GM19468 (cell line): ENCODE results near the gene CGNL1.

ENCODE experiments used
- ATAC-seq: cut with Tn5 transposase; IDR thresholded peaks from one replicate; pipeline ENCODE4 v1.9.1; 2021; ENCODE audit warnings: mild to moderate bottlenecking, moderate library complexity, moderate number of reproducible peaks; ENCODE audit not compliant: unreplicated experiment; ENCODE audit errors: extremely low read depth

The CGNL1 gene

DNA sequence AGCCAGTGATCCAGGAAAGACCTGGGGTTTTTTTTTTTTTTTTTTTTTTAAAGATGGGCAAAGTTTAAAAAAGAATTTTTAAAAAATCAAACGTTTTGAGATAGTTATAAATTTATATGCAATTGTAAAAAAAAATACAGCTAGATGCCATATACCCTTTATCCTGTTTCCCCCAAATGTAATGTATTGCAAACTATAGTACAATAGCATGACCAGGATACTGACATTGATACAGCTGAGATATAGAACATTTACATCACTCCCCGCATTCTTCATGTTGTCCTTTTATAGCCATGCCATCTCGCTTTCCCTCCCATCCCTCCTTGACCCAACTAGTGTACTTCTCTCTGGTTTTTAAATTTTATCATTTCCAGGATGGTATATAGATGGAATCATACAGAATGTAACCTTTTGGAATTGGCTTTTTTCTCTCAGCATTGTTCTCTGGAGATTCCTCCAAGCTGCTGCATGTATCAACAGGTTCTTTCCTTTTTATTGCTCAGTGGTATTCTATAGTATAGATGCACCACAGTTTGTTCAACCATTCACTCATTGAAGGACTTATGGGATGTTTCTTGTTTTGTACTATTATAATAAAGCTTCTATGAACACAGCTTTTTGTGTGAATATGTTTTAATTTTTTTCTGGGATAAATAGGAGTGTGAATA lies 104.9 kb downstream of the CGNL1 start:
- no peak for ATAC-seq

DNA sequence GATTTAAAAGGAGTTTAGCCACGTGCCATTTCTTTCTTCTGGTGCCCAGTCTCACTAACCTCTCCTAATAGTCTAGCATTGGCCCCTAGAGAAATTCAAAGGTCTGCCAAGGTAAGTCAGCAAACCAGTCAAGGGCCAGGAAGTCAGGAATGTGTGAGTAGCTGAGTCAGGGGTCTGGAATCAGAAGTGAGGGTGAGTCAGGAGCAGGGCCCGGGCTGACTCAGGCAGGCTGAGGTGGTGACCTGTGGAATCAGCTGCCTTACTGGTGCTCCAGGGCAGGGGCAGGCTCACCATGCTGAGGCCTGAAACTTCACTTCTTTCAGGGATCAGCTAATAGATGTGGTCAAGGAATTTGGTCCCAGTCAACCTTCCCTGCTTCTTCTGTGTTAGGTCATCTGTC lies 109.6 kb downstream of the CGNL1 start:
- no peak for ATAC-seq

DNA sequence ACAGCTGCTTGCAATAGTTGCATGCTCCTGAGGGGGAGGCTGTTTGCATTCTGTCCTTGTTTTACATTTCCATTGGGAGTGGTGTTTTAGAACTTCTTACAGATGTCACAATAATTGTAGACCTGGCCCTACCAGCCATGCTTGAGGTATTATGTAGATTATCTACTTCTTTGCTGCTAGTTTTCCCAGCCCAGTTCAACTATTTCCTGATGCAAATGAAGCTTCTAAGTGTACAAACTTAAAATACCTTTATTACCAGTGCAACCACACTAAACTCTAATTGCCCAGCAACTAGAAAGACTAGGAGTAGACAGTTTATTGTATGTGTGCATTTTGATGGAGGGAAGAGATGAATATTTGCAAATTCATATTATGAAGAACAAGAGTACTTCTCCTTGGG lies 110.5 kb downstream of the CGNL1 start:
- ATAC-seq: no peak

DNA sequence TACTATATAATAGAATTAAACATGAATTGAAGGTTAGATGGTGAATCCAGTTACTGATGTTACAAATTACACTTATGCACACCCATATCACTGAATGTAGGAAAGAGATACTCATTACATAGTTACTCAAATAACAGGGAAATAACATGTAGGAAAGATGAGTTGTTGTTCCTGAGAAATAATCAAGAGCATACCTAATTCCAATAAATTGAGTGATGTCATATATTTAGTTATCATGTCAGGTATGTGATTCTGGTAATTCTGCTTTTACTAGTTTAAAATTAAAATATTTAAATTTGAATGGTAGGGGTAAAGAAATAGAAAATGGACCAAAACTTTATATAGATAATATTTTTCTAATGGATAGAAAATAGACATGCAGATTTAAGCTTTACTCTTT lies 112.8 kb downstream of the CGNL1 start:
- no peak for ATAC-seq

DNA sequence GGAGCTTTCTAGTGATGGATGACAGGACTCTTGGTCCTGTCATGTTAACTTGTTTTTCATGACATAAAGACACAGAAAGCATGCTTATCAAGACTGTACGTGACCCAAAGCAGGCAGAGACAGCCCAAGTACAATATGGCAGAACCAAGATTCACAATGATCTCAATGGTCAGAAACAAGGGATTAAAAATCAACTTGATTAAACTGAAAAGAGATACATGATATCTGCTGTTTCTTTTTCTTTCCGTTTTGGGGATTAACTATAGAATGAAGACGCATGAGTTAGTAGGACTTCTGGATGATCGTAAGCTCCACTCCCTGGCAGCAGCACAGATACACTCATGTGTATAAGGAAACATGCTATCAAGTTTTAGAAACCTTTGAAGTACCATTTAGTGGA lies 117.0 kb downstream of the CGNL1 start:
- no peak for ATAC-seq

DNA sequence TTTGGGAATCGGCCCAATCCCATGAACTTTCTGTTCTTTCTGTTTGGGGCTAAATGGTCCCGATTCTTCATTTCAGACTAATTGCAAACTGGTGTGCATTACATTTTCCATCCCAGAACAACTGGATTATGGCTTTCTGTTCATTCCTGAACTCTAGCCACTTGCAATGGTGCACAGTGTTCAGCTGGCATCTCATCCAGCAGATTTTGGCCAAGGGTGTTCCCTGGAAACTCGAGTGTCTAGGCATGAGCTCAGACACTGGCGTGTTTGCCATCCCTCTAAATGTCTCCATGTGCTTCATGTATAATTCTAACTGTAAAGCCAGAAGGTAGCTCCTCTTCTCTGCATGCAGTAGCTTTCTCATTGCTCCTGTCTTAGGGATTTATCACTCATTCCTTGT lies 118.3 kb downstream of the CGNL1 start:
- no peak for ATAC-seq

DNA sequence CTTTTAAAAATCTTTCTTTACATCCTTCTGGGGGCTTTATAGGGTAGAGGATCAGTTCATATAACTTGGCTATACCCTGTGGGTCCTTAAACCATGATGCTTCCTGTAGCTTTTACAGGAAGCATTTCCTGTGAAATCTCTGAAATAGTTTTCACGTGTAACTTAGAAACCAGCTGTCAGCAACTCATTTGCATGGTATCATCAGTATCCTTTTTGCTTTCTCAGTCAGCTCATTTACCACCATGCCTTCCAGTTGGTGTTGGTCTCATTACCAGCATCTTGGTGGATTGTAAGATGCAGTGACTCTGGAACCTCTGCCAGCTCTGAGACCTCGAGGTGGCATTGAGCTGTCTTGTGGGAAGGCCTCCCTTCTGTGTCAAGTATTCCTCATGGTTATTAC lies 118.7 kb downstream of the CGNL1 start:
- ATAC-seq: no peak

DNA sequence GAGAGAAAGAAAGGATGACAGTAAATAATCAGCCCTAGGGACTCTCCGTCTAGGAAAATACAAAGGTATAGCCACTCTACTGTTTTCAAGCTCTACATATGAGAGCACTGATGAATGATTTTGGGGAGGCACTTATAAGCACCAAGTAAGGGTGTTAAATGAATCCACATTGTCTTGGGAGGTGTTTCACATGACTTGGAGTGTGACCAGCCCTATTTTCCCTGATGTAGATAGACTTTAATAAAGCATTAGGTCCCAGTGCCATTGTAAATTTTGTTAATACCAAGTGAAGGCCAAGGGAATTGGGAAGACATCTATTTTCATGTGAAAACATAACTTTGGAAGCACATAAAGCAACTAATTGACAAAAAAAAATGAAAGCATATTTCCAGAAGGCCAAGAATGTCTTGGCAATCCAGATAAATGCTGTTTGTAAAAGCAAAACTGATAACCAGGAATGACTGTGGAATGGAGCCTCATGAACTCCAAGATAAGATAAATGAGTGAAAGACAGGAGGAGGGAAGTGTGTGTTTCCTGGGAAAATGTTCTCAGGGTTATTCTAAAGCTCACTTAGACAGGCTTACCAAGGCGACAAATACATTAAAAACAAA lies 119.4 kb downstream of the CGNL1 start:
- no peak for ATAC-seq

DNA sequence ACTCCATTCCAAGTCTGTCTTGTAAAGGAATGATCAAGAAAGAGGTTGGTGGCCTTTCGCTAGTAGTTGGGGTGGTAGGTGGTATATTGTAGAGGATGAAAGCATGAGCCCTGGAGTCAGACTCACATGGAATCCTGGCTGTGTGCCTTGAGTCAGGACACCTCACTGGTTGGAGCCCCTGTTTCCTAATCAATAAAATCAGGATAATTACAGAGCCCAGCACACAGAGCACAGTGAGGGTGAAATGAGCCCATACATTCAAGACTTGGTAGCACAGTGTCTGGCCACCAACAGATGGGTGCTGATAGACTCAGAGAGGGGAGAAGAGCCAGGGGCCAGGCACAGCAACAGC lies 120.3 kb downstream of the CGNL1 start:
- no peak for ATAC-seq

DNA sequence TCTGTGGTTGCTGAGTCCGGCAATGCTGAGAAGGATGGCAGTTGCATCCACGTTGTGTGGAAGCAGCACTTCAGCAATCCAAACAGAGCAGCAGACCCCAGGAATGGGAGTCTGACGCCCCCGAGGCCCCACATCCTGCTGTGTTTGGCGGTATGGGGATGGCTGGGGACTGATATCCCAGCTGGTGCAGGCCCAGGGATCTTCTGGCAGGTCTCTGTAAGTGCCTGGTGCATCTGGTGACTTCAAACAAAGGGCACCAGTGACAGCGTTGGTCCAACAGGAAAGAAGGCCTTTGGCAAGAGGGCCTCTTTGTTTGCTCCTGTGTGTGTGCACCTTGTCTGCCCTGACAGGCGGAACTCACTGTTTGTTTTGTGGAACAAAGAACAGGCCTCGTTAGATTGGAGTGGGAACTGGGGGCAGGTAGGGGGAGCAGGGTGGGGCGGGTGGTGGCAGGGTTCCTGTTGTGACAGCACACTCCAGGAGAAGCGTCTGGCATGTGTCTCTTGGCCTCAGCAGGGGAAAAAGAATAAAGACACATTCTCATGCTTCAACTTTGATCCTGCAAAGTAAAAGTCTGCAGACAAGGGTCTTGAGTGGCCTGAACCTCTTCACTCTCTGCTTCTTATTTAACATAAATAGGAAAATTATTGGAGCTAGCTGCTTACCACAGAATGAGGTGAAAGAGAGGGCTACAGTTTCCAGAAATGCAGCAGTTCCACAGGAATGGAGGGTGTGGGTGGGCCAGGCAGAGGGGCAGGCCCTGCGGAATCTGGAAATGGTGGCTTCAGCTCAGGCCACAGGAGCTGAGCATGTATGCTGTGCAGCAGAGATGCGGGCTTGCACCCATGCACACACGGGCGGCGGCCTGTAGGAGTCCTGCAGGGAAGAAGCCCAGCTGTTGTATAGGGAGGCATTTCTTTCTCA lies 120.9 kb downstream of the CGNL1 start:
- no peak for ATAC-seq

DNA sequence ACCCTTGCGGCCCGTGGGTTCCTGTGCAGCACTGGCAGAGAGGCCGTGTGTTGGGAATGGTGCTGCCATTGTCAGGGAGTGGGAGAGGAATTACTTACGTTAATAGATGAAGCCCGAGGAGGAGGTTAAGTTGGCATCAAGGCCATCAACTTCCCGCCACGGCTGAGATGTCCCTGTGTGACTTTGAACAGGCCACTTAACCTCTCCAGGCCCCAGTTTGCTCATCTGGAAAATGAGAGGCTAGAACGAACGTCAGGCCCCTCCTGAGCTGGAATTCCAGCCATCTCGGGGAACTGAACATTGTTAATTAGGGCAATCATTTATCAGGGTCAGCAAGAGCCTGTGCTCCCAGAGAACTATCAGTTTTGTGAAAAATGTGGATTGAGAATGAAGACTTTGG lies 124.0 kb downstream of the CGNL1 start:
- ATAC-seq: no peak

DNA sequence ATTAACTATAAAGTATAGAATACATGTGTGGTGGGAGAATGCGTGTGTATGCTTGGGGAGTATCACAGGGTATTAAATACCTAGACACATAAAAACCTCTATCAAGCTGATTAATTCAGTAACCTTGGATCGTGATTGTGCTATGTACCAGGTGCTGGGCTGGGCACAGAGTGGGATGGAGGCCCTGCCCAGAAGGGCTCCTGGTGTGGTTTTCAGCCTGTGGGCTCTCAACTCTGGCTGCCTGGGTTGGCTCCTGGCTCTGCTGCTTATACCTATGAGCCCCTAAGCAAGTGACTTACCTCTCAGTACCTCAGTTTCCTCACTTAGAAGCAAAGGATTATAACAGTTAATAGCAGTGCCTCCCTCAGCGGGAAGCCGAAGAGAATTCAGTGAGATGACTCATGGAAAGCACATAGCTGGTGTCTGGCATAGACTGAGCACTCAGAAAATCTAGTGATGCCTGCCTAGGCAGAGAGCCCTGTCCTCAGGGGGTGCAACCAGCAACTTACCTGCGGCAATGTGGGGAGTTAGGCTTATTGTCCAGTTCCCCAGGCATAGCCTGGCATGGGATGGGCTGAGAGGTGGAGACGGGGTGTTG lies 124.8 kb downstream of the CGNL1 start:
- no peak for ATAC-seq

DNA sequence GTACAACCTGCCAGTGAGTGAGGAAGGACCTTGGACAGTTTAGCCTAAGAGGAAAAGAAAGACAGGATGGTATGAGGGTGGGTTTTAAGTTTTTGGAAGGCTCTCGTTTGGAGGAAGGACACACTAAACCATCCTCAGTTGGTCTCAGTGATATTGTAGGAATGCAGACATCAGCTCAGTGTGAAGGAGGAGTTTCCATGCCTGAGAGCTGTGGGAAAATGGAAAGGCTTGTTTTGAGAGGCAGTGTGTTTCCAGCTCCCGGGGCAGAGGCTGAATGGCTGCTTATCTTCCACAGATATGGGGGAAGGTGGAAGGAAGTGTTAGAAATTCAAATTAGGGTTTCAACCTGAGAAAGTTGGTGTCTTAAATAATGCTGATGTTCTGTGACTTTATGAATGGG lies 125.8 kb downstream of the CGNL1 start:
- no peak for ATAC-seq

DNA sequence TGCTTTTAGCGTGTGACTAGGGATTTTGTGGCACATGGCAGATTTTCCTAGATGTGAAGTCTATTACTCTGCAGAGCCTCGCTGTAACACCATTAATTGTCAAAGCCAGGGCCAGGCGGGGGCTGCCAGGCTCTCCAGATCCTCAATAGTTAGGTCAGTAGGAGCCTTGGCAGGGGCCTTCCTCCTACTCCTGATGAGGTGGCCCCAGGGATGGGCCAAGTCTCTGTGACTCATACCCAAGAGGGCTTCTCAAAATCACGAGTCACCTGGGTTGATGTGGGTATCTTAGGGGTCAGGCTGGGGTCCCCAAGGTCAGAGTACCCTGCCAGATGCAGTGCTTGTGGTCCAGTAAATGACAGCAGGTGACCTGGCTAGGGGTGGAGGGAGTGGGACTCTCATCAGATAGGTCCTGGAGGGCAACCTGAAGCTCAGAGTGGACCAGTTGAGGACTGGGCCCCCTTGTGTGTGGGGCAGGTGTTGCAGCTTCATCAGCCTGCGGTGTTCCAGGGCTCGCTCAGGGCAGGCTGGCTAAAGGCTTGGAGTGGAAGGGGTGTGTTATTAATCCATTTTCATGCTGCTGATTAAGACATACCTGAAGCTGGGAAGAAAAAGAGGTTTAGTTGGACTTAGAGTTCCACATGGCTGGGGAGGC lies 126.9 kb downstream of the CGNL1 start:
- ATAC-seq: no peak

DNA sequence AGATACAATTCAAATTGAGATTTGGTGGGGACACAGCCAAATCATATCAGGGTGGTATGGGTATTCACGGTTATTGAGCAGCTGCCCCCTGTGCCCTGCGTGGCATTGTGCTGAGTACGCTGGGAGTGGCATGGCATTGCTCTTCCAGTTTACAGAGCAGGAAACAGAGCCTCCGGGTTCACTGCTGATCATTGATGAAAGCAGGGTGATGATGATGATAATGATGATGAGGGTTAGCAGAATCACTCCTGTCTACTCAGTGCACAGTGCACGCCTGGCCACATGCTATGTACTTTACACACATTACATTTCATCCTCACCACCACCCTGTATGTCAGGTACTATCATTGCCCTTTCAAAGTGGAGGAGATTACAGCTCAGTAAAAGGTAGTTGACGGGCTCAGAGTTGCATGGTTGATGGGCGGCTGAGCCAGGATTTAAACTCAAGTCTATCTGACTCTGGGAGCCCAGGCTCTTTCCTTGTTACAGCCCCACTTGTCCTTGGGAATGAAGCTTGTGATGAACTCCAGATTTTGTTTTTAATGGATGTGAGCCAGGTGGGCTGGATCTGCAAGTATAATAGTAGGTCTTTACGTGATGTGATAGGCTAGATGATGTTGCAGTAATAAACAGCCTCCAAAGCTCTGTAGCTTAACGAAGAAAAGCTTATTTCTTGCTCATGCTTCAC lies 127.8 kb downstream of the CGNL1 start:
- ATAC-seq: no peak

DNA sequence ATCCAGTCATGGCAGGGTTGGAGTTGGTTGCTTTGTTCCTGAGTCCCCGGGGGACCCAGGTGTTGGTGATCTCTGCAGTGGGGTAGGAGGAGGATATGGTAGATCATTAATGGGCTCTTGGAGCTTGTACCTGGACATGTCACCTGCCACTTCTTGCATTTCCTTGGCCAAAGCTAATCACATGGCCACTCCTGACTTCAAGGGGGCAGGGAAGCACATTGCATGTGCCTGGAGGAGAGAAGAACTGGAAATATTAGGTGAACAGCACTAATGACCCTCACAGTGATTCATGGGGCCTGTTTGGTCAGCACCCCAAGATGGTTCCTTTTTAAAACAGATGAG lies 128.3 kb downstream of the CGNL1 start:
- no peak for ATAC-seq

DNA sequence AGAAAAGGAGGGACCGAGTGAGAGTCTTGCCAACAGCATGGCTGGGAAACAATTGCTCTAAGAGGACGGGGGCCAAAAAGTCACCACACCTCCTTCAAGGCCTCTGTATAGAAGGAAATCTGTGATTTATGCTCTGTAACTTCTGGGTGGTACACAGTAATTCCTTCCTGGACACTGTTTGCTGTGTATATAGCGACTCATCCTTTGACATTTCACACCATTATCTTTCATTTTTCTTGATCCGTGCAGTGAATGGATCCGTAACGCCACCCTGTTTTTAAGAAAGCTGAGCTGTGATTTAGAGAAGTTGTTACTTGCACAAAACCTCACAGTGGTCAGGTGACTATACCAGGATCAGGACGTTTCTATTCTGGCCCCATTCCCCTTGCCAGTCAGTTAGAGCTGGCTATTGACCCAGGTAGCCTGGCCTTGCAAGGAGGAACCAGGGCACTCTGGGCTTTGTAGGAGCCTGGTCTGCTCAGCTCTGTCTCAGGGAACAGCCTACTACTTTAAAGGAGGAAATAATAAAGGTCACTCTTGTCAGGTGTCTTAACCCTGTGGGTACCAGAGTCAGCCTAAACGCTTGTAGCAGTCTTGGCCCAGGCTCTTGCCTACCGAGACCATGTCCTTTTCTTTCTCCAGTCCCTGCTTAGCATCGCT lies 128.9 kb downstream of the CGNL1 start:
- no peak for ATAC-seq

DNA sequence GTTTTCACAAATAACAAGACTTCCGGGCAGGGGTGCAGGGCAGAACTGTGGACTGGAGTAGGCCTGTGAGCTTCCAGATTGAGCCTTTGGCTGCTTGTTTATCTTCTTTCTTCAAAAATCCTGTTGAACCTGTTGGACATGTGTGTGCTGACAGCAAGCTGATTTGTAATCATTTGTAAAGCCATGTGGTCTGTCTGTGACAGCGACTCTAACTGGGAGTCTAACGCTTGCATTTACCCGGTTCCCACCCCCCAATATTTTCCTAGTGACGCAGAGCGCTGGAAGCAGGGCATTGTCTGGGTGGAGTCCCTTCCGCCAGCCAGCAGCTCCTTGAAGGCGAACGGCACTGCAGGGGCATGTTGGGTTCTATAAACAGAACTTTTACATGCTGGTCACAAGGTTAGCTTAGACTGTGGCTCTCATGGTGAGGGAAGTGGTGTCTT lies 129.7 kb downstream of the CGNL1 start:
- no peak for ATAC-seq

DNA sequence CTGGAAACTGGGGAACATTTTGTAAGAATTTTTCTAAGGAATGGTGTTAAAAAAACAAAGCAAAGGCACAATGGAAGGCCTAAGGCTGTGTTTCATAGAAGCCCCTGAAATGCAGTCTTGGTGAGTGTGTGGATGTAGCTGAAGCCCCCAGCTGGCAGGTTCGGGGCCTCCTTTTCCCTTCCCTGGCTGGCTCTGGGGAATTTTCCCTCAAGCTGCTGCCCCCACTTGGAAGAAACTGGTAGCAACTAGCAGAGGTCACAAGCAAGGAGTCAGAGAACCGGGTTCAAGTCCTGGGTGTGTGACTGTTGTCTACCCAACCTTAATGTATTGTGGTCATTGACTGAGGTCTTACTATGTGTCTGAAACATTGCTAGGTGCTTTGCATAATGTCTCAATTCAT lies 130.1 kb downstream of the CGNL1 start:
- no peak for ATAC-seq

DNA sequence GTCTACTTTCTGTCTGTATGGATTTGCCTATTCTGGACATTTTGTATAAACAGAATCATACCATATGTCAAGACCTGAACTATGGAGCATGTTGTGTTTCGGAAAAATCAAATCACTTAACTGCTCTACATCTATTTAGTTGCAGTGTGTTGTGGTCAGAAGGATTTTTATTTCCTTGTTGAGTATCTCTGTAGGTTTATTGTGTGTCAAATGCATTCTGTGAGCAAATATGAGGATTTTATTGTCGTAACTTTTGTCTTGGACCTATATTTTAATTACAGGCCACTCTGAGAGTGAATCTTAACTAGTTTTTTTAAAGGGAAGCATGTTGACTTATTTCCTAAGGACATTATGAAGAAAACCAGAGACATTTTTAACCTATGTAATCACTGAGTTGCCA lies 130.8 kb downstream of the CGNL1 start:
- no peak for ATAC-seq
